ENCODE measurements around the gene TRPM4. TPM values are rescaled to one million over a fixed set of nuclear protein-coding genes. Genes with fewer than 3 reads are reported as not detected.

Gene TRPM4
- total and polyA plus RNA-seq, 2 of the 8 experiments (the other 6 are each of a cell fraction or from before 2014, with no cell fraction given), result 11.3 to 13.3 TPM

- Histone ChIP-seq H4K8ac (ENCODE audit: extremely low read depth, insufficient read depth, low read length) (no peak overlapping the region), H3K23me2 (ENCODE audit: low read depth, low read length) (peaks cover 22% of the 10 kb centered on the region), H2BK5ac (ENCODE audit: low read depth, low read length) (no peak overlapping the region), H4K5ac (ENCODE audit: insufficient read length, low read depth, low read length) (no peak overlapping the region), H3K23ac (ENCODE audit: insufficient read length) (no peak overlapping the region), H3K18ac (ENCODE audit: extremely low read depth, low read length) (no peak overlapping the region), H2BK12ac (ENCODE audit: low read depth, low read length) (no peak overlapping the region), H3K4me3 (ENCODE audit: extremely low read depth in 1 of 4, insufficient read depth in 2 of 4, low read depth in 3 of 4, low read length in 4 of 4) (no peak overlapping the region), H2BK120ac (replicated peaks; ENCODE audit: low read depth, low read length) (no peak overlapping the region), H3K27ac (ENCODE audit: low read depth, low read length) (no peak overlapping the region), H3K56ac (replicated peaks; ENCODE audit: insufficient read length, low read depth, low read length) (no peak overlapping the region), H4K91ac (replicated peaks; ENCODE audit: insufficient read length, low read length) (no peak overlapping the region), H3K79me2 (ENCODE audit: control insufficient read depth in 1 of 2, insufficient read depth in 2 of 2, low read length in 2 of 2) (no peaks in the 10 kb centered on the region), H3K4ac (replicated peaks; ENCODE audit: insufficient read length, low read depth, low read length) (no peak overlapping the region), H3K9me3 (ENCODE audit: insufficient read depth in 2 of 2, low read depth in 1 of 2, low read length in 1 of 2) (no peaks in the 10 kb centered on the region), H3K27me3 (replicated peaks in 1 of 4; ENCODE audit: control insufficient read depth in 3 of 4, extremely low read depth in 1 of 4, insufficient read depth in 3 of 4, low read length in 3 of 4) (peaks cover 8 to 19% (median 17%) of the 10 kb centered on the region in 4 experiments), H2AK5ac (ENCODE audit: low read depth, low read length) (no peak overlapping the region), H4K20me1 (replicated peaks in 1 of 2; ENCODE audit: control insufficient read depth in 1 of 2, insufficient read depth in 2 of 2, low read length in 2 of 2) (peaks cover 0 to 9% of the 10 kb centered on the region in 2 experiments), H3K4me1 (replicated peaks in 1 of 4; ENCODE audit: control insufficient read depth in 3 of 4, insufficient read depth in 4 of 4, low read length in 3 of 4) (peaks cover 0 to 6% (median 4%) of the 10 kb centered on the region in 4 experiments; a peak in 4 of 7 replicates), H3K79me1 (ENCODE audit: low read depth, low read length) (peaks cover 2% of the 10 kb centered on the region; the same call in 1 of the 2 replicates), H2BK15ac (ENCODE audit: low read length) (no peak overlapping the region), H2AFZ (ENCODE audit: low read length) (no peak overlapping the region), H3K36me3 (ENCODE audit: control insufficient read depth in 2 of 4, insufficient read depth in 4 of 4, low read length in 3 of 4) (no peaks in the 10 kb centered on the region), H3K14ac (ENCODE audit: insufficient read length) (no peak overlapping the region), H3K9ac (replicated peaks in 1 of 4; ENCODE audit: extremely low read depth in 1 of 4, low read depth in 3 of 4, low read length in 3 of 4) (no peak overlapping the region), H2BK20ac (ENCODE audit: low read length) (no peak overlapping the region), H3K4me2 (ENCODE audit: insufficient read depth in 1 of 2, low read depth in 2 of 2, low read length in 2 of 2) (no peak overlapping the region)
- no peak for TF ChIP-seq CEBPB (IDR thresholded peaks at IDR 0.05; ENCODE audit: low read depth, low read length)
- TF ChIP-seq PHF8 (conservative IDR thresholded peaks at IDR 0.05; ENCODE audit: low read depth, low read length), result no peak
- no peak for TF ChIP-seq SP2 (IDR thresholded peaks at IDR 0.05; ENCODE audit: low read length)
- TF ChIP-seq TBP (IDR thresholded peaks at IDR 0.05; ENCODE audit: low read depth, low read length), result no peak
- TF ChIP-seq CREB1 (IDR thresholded peaks at IDR 0.05), result no peak
- TF ChIP-seq CBX8 (IDR thresholded peaks at IDR 0.05; ENCODE audit: borderline replicate concordance, low read depth, low read length), result no peak
- TF ChIP-seq SUZ12 (IDR thresholded peaks at IDR 0.05; ENCODE audit: low read length), result no peak
- no peak for TF ChIP-seq USF2 (IDR thresholded peaks at IDR 0.05; ENCODE audit: low read length)
- no peak for TF ChIP-seq POU5F1 (IDR thresholded peaks at IDR 0.05; ENCODE audit: low read depth, low read length)
- no peak for TF ChIP-seq RNF2 (IDR thresholded peaks at IDR 0.05; ENCODE audit: borderline replicate concordance, low read depth, low read length, missing control alignments, poor library complexity, severe bottlenecking)
- TF ChIP-seq KDM5A (IDR thresholded peaks at IDR 0.05; ENCODE audit: low read length), result no peak
- TF ChIP-seq TCF12 (IDR thresholded peaks at IDR 0.05; ENCODE audit: low read depth, low read length), result no peak
- TF ChIP-seq SAP30 (IDR thresholded peaks at IDR 0.05; ENCODE audit: insufficient read depth, insufficient replicate concordance, low read length), result no peak
- CTCF ChIA-PET (ENCODE audit: partially characterized antibody), result interaction anchor here (1.2 to 3.2 kb wide), 6 partner anchors 11 to 105 kb away, joined by 3 to 16 read pairs (median 4); no protein-coding TSS in a partner anchor
- WGBS, 2 experiments (ENCODE audit: extremely low coverage in 1 of 2, insufficient coverage in 1 of 2, insufficient read length in 1 of 2, insufficient replicate concordance in 2 of 2, low coverage in 1 of 2, low lambda C conversion rate in 2 of 2, missing lambda C conversion rate in 1 of 2), result 93% methylated on average over 1 of the region's 1 CpG; no CpG with 5 or more reads in 1 of the 2 experiments
- POLR2A ChIA-PET (ENCODE audit: partially characterized antibody), result interaction anchor here (1.4 to 2.1 kb wide), 4 partner anchors 14 to 34 kb away, joined by 3 to 8 read pairs (median 5); no protein-coding TSS in a partner anchor
- DNase-seq (ENCODE audit: low read depth in 1 of 2, low spot score in 2 of 2) (no peak), FAIRE-seq (no peak)
Measured at GRCh38 chr19:49116544-49116943, 41.0 kb upstream of the TRPM4 start.
